T-helper 1 cell treated with Interleukin-12 subunit alpha and Interleukin-12 subunit beta and Interleukin-4 antibody, amounts not matched to agents 30 ng/mL and 1 ng/mL, for 36 hours (primary cell): ENCODE data around the gene MAP7D2. TPM values are rescaled to one million over a fixed set of nuclear protein-coding genes. Genes with fewer than 3 reads are reported as not detected.

Experiments
- intact Hi-C: fragments of 100-400 bp; cut with micrococcal nuclease; formaldehyde crosslinking; loops from one replicate; pipeline ENCODE4 v1.15.1; 2024
- total RNA-seq: library from RNA; stranded (reverse); gene quantifications from 2 replicates; pipeline ENCODE4 v1.2.3, GENCODE V29; 2022

The MAP7D2 gene
- total RNA-seq, 1 donor from 2014 or later: 0.12 TPM

DNA sequence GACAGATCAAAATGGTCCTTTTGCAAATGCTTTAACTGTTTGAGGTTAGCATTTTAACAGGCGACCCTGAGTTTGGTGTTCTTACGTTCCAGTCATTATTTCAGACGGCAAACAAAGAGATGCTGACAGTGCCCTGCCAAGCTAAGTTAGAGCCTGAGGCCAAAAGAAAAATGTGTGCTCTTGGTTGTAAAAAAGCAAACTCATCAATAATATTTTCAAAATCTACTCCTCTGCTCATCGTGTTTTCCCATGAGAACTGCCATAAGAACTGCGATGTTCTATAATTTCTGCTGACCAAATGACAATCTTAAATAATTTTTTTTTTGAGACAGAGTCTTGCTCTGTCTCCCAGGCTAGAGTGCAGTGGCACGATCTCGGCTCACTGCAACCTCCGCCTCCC lies 63.2 kb downstream of the MAP7D2 start:
- intact Hi-C loops: no loop called here

DNA sequence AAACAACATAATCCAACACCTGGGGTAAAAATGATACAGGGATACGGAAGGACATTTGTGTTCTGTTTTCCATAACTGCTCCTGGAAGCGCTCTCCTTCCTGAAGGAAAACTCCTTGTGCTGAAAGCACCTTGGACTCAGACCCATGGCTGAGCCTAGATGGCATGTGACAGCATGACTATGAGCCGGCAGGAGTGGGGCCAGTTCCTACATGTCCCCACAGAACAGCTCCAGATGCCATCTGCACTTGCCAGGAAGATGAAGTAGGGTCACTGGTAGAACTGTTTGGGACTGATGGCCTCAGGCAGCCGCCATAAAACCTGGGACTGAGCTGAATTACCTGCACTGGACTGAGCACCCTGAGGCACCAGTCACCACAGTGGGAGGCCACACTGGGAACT lies 69.8 kb downstream of the MAP7D2 start:
- intact Hi-C loops: no loop called here

DNA sequence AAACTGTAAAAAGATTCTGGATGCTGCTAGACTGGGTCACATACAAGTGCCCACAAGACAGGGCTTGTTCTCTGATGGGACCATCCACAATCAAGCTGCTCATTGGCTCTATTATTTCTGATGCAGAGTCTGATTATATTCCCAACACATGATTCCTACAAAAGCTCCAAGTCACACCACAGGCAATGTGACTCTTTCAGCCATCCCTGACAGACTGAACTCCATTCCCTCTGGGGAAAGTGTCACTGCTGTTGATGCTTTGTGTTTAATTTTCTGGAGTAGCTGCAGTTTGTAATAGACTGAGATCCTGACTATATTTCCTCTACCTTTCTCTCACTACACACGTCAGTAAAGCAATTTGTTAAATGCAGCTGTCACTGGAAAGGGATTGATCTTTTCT lies 70.5 kb downstream of the MAP7D2 start:
- intact Hi-C loops: no loop called here

DNA sequence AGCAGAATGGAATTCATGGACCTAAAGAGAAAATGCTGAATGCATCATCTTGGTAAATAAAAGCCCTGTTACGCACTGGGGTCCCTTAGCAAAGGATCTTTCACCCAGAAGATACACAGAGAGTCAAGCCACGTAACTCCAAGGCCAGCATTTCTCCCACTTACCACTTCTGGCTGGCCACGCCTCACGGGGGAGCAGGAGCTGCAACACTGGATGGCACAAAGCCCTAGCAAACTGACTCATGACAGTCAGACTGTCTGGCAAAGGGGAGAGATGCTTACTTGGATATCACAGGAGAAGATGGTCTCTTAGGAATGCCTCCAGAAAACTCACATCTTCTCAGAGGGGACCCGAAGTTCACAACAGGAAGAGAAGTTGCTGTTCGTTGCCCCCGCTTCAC lies 74.5 kb downstream of the MAP7D2 start:
- intact Hi-C loops: no loop called here

DNA sequence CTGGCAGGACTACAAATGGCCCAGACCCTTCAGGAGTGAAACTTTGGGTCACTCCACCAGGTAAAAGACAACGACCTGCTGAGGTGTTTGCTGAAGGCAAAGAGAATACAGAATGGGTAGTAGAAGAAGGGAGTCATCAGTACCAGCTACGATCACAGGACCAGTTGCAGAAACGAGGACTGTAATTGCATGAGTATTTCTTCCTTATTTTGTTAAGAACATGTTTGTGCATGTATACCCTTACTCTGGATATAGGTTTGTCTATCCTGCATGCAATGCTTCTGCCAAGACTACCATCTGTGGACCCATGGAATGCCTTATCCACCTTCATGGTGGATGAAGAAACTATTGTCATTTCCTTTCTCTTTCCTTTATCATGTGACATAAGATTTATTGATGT lies 77.7 kb downstream of the MAP7D2 start:
- intact Hi-C loops: no loop called here

GRCh38 chrX:20037186-20037585 lies 79.5 kb downstream of the MAP7D2 start:
- intact Hi-C loops: no loop called here

DNA sequence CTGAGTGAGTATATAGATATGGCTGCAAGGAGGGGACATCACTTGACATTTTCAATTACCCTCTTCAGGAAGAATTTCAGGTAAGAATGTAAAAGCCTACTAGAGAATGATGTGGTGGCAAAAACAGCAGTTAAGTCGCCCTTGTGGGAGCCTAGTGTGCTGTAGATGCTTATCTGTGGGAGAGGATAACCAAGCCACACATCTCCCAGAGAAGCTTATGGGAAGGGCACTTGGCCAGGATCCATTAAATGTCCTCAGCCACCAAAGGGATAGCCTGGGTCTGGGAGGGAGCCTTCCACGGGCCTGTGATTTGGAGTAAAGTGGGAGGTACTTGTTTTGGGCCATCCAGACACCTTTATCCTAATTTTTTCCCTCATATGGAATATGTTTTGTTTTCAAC lies 84.5 kb downstream of the MAP7D2 start:
- intact Hi-C loops: no loop called here

GRCh38 chrX:20029728-20030127 lies 87.0 kb downstream of the MAP7D2 start:
- intact Hi-C loops: no loop called here

DNA sequence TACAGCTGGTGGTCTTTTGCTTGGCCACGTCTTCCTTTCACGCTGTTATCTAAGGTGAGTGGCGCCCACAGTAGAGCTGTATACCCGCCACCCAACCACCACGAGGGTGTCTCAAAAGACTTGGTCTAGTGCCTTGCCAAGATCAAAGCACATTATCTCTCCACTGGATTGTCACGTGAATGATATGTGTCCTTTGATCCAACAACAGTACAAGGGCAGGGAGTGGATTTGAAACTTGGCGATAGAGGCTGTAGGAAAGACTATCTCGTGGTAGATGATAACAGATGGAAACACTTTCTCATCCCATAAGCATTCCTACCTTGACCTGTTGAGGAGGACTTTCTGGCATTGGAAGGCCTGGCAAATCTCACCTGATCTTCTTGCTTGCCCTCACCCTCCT lies 88.1 kb downstream of the MAP7D2 start:
- intact Hi-C loops: no loop called here

DNA sequence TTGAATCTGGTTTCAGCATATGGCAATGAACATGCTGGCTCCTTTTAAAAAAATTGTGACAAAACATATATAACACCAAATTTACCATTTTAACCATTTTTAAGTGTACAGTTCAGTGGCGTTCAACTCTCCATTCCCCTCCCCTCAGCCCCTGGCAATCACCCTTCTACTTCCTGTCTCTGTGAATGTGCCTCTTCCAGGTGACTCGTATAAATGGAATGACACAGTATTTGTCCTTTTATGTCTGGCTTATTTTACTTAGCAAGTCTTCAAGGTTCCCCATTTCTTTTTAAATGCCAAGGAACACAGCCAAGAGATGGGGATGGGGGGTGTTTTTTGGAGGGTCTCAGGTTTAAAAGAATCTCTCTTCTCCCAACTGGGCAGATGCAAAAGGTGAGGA lies 90.4 kb downstream of the MAP7D2 start:
- intact Hi-C loops: no loop called here

GRCh38 chrX:20019672-20020365 lies 96.9 kb downstream of the MAP7D2 start:
- intact Hi-C loops: no loop called here

DNA sequence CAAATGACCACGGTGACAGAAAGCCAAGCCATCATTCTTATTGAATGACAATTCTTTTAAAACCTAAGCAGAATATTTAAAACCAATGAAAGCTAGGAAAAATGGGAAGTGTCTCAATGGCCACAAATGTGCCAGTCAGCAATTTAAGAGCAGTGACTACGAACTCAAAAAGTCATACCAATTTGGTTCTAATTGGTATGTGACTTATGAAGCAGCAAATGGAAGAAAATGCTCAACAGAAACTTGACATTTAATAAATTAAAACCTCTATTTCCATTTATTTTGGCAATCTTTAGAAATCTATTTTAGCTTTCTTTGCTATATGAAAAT lies 100.1 kb downstream of the MAP7D2 start:
- intact Hi-C loops: no loop called here

DNA sequence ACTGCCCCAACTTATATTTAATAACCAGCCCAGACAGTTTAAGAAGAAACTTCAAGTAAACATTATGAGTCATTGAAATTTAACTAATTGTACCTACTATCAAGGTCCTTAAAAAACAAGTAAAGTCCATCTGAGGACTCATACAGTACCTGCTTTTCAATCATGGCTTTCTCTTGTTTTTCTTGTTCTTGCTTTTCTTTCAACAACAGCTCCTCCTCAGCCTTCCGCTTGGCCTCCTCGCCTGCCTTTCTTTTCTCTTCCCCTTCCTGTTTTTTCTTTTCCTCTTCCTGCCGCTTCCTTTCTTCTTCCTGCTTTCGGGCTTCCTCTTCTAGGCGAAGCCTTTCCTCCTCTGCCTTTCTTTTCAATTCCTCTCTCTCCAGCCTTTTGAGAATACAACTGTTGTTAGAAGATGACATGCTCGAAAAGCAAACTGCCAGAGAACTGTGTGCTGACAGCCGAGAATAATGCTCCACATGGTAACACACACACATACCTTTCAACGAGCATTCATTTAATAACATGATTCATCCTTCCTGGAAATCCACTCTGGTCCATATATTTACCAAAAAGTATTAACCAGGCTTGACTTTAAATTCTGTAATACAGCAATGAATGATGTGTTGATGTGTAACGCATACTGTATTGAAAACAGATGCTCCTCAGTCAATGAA lies 100.6 kb downstream of the MAP7D2 start:
- intact Hi-C loops: no loop called here

DNA sequence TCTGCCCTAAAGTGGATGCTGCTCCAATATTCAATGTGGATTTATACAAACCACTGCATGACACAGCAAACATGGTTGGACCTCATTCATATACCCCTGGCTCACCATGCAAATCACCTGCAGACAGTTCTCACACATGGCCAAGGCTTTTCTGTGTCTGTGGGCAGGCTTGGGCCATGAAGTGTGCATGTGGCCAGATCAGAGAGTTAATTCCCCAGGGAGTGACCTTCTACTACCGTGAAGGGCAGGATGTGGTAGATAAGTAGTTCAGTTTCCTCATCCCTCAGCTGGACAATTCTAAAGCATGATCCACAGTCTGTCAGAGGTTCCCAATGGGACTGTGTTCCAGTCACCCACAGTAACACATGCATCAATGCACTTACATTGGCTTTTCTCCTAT lies 101.3 kb downstream of the MAP7D2 start:
- intact Hi-C loops: no loop called here

GRCh38 chrX:20011608-20012007 lies 105.1 kb downstream of the MAP7D2 start:
- intact Hi-C loops: no loop called here

- intact Hi-C loops: no loop called here
Measured at GRCh38 chrX:20007962-20008622, 108.6 kb downstream of the MAP7D2 start.

DNA sequence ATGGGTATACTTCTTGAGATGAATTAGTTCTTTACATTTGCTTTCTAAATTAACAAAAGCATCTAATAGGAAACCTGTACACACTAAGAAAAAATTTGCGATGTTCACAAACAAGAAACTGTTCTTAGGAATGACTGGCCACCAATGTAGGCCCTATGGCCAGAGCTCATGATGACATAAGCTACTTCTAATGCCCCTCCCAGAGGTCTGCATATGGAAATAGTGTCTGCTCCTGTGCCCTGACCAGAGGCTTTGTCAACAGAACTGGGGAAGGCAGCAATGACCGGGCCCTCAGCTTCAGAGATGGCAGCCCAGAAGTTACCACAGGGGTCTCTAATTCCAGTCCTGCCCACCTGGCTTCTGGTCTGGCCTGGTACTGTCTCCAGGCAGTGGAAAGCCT lies 110.8 kb downstream of the MAP7D2 start:
- intact Hi-C loops: no loop called here

- intact Hi-C loops: no loop called here
Measured at GRCh38 chrX:20001588-20001987, 115.1 kb downstream of the MAP7D2 start.

DNA sequence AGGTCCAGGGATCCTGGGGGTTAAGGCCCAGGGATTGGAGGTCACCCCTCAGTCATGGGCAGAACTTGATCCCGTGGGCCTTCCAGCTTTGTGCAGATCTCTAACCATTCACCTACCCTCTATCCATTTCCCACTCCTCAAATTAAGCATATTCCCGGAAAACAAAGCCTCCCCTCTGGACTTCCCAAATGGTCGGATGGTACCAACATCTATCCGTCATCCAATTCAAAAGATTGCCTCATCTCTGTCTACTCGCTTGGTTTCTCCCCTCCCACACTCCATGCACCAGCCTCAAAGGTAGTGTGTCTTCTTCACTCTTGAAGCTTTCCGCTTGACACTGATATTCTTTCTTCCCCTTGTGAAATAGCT lies 125.4 kb downstream of the MAP7D2 start:
- intact Hi-C loops: loop anchor here (1.0 to 5.0 kb wide), 11 partner anchors 75 to 1566 kb away; partner anchors contain the start of genes CDKL5, EIF1AX, PDHA1 and PHKA2

GRCh38 chrX:19990556-19991349 lies 126.0 kb downstream of the MAP7D2 start, which contains the start of gene BCLAF3:
TSS of gene BCLAF3 (minus strand) at chrX:19991061. CDS start at chrX:19970264, 20,797 bp downstream.
- intact Hi-C loops: loop anchor here (1.0 to 5.0 kb wide), 12 partner anchors 26 to 1565 kb away; partner anchors contain the start of genes CDKL5, EIF1AX, PDHA1 and PHKA2

DNA sequence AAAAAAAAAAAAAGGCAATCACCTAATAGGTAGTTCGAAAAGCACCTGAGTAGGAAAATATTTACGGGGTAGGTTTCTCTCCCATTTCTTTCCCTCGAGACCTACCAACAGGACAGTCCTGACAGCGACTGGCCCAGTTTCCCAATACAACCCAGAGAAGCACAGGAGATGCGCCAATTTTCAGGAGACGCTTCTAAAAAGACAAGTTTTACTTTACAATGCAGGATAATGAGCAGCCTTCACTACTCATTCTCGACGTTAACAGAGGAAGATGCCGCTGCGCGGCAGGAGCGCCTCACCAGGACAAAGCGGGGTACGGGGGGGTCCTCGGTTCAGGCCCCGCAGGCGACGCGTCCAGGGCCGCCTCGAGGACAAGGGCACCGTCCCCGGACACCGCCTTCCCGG lies 126.6 kb downstream of the MAP7D2 start:
- intact Hi-C loops: loop anchor here (1.0 to 5.0 kb wide), 5 partner anchors 26 to 1005 kb away; partner anchors contain the start of genes PDHA1 and PHKA2

DNA sequence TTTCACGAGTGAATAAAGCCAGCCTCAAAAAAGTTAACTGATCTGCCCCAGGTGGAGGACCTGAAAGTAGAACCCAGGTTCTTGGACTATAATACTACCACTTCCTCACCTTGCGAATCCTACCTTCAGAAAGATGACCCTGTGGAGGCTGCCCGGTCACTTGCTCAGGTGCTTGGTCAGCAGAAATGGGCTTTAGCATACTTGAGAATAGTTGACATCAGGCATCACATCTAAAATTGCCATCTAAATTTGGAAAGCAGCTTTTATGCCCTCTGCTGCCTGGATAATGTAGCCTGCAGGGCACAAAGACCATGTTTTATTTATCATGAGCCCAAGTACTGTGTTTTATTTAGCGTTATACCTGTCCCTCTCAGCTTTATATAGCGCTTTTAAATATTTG lies 128.9 kb downstream of the MAP7D2 start:
- intact Hi-C loops: no loop called here
